H1 (cell line): ENCODE measurements around the gene EFCAB10. TPM values are rescaled to one million over a fixed set of nuclear protein-coding genes. Genes with fewer than 3 reads are reported as not detected.
"Not testable (repeated sequence)": the region's sequence is repeated elsewhere in the genome, so short reads cannot be mapped to it uniquely, and the experiment has no call there.

ENCODE experiments used
- CTCF ChIA-PET: fragments of 300-600 bp; sonication (Branson Sonifier 250); formaldehyde crosslinking; loops from one replicate; lab custom pipeline; 2021; ENCODE audit not compliant: partially characterized antibody; lab: Charles Lee
- POLR2A ChIA-PET: fragments of 300-600 bp; sonication (Branson Sonifier 250); formaldehyde crosslinking; loops from one replicate; lab custom pipeline; 2021; ENCODE audit warnings: inconsistent platforms; ENCODE audit not compliant: partially characterized antibody; lab: Charles Lee
- DNase-seq, 2 experiments: peaks; one replicate each; pipeline versions ENCODE4 v3.0.0 to v3.0.0-alpha.2; 2010 to 2022; ENCODE audit warnings: low spot score in 2 of 2, low read depth in 1 of 2, mixed read lengths in 1 of 2
- FAIRE-seq: peaks from 2 replicates; lab custom pipeline; 2011; peaks lifted over from hg19 to GRCh38; lab: Jason Lieb, UNC
- H2AFZ ChIP-seq: 2 replicates; pipeline ENCODE4 v1.8.1; 2012; ENCODE audit warnings: low read length, inconsistent platforms
- H2AK5ac ChIP-seq: 2 replicates; pipeline ENCODE4 v1.6.1; 2013; ENCODE audit warnings: low read depth, low read length
- H2BK120ac ChIP-seq: replicated peaks from 2 replicates; pipeline ENCODE3; 2013; ENCODE audit warnings: low read depth, low read length, inconsistent platforms
- H2BK12ac ChIP-seq: 2 replicates; pipeline ENCODE4 v1.6.1; 2013; ENCODE audit warnings: low read depth, low read length
- H2BK15ac ChIP-seq: 2 replicates; pipeline ENCODE4 v1.6.1; 2013; ENCODE audit warnings: low read length
- H2BK20ac ChIP-seq: 2 replicates; pipeline ENCODE4 v1.6.1; 2013; ENCODE audit warnings: low read length
- H2BK5ac ChIP-seq: 2 replicates; pipeline ENCODE4 v1.6.1; 2013; ENCODE audit warnings: low read depth, low read length
- H3K14ac ChIP-seq: 2 replicates; pipeline ENCODE4 v1.6.1; 2013; ENCODE audit warnings: inconsistent platforms; ENCODE audit not compliant: insufficient read length
- H3K18ac ChIP-seq: 2 replicates; pipeline ENCODE4 v1.6.1; 2013; ENCODE audit warnings: low read length; ENCODE audit errors: extremely low read depth
- H3K23ac ChIP-seq: 2 replicates; pipeline ENCODE4 v1.6.1; 2013; ENCODE audit warnings: inconsistent platforms; ENCODE audit not compliant: insufficient read length
- H3K23me2 ChIP-seq: 2 replicates; pipeline ENCODE4 v1.6.1; 2013; ENCODE audit warnings: low read depth, low read length
- H3K27ac ChIP-seq: 2 replicates; pipeline ENCODE4 v1.6.1; 2011; ENCODE audit warnings: low read depth, low read length, inconsistent platforms
- H3K27me3 ChIP-seq, 4 experiments: replicated peaks in 1 of 4; 1 replicate in 1 of 4; 2 replicates in 3 of 4; pipeline versions ENCODE4 v1.6.1 to v1.8.1; 2011 to 2013; ENCODE audit warnings: low read length in 3 of 4, mild to moderate bottlenecking in 3 of 4, inconsistent platforms in 2 of 4, mixed read lengths in 2 of 4, moderate library complexity in 1 of 4; ENCODE audit not compliant: control insufficient read depth in 3 of 4, insufficient read depth in 3 of 4; ENCODE audit errors: extremely low read depth in 1 of 4
- H3K36me3 ChIP-seq, 4 experiments: 2 replicates each; pipeline versions ENCODE4 v1.6.1 to v1.8.1; 2011 to 2013; ENCODE audit warnings: mild to moderate bottlenecking in 4 of 4, low read length in 3 of 4, moderate library complexity in 2 of 4, control low read depth in 1 of 4, inconsistent platforms in 1 of 4; ENCODE audit not compliant: insufficient read depth in 4 of 4, control insufficient read depth in 2 of 4
- H3K4ac ChIP-seq: replicated peaks from 2 replicates; pipeline ENCODE3; 2013; ENCODE audit warnings: low read length, low read depth, mixed read lengths, inconsistent platforms; ENCODE audit not compliant: insufficient read length
- H3K4me1 ChIP-seq, 4 experiments: replicated peaks in 1 of 4; 1 replicate in 1 of 4; 2 replicates in 3 of 4; pipeline versions ENCODE4 v1.6.1 to v1.8.1; 2011 to 2013; ENCODE audit warnings: low read length in 3 of 4, inconsistent platforms in 2 of 4, mixed read lengths in 1 of 4; ENCODE audit not compliant: insufficient read depth in 4 of 4, control insufficient read depth in 3 of 4
- H3K4me2 ChIP-seq, 2 experiments: 2 replicates each; pipeline versions ENCODE4 v1.6.1 to v1.8.1; 2011 to 2013; ENCODE audit warnings: low read depth in 2 of 2, low read length in 2 of 2, control low read depth in 1 of 2, inconsistent platforms in 1 of 2, mild to moderate bottlenecking in 1 of 2; ENCODE audit not compliant: insufficient read depth in 1 of 2
- H3K4me3 ChIP-seq, 4 experiments: fragments of 200-600, 300-600 bp in 1 of 4; sonication (generic), shearing (Covaris generic), sonication (Bioruptor Twin) in 1 of 4; 2 replicates each; pipeline versions ENCODE4 v1.5.1 to v1.8.1; 2011 to 2016; ENCODE audit warnings: low read length in 4 of 4, low read depth in 3 of 4, control low read depth in 2 of 4, inconsistent platforms in 2 of 4, mild to moderate bottlenecking in 2 of 4, mixed read lengths in 1 of 4, moderate library complexity in 1 of 4; ENCODE audit not compliant: insufficient read depth in 2 of 4; ENCODE audit errors: extremely low read depth in 1 of 4
- H3K56ac ChIP-seq: replicated peaks from 2 replicates; pipeline ENCODE3; 2013; ENCODE audit warnings: low read depth, mild to moderate bottlenecking, mixed read lengths, low read length, inconsistent platforms; ENCODE audit not compliant: insufficient read length
- H3K79me1 ChIP-seq: 2 replicates; pipeline ENCODE4 v1.6.1; 2013; ENCODE audit warnings: low read depth, low read length, control low read depth
- H3K79me2 ChIP-seq, 2 experiments: 2 replicates each; pipeline versions ENCODE4 v1.6.1 to v1.8.1; 2012 to 2013; ENCODE audit warnings: low read length in 2 of 2, mild to moderate bottlenecking in 2 of 2, inconsistent platforms in 1 of 2; ENCODE audit not compliant: insufficient read depth in 2 of 2, control insufficient read depth in 1 of 2
- H3K9ac ChIP-seq, 4 experiments: replicated peaks in 1 of 4; 1 replicate in 1 of 4; 2 replicates in 3 of 4; pipeline versions ENCODE4 v1.6.1 to v1.8.1; 2011 to 2013; ENCODE audit warnings: low read depth in 3 of 4, low read length in 3 of 4, control low read depth in 2 of 4, mild to moderate bottlenecking in 2 of 4, moderate library complexity in 2 of 4, inconsistent platforms in 1 of 4; ENCODE audit errors: extremely low read depth in 1 of 4
- H3K9me3 ChIP-seq, 2 experiments: 2 replicates each; pipeline versions ENCODE4 v1.6.1 to v1.8.1; 2012 to 2013; ENCODE audit warnings: mild to moderate bottlenecking in 2 of 2, moderate library complexity in 2 of 2, control low read depth in 1 of 2, inconsistent platforms in 1 of 2, low read depth in 1 of 2, low read length in 1 of 2, mixed read lengths in 1 of 2; ENCODE audit not compliant: insufficient read depth in 2 of 2
- H4K20me1 ChIP-seq, 2 experiments: replicated peaks in 1 of 2; 2 replicates each; pipeline versions ENCODE3 to v1.8.1; 2011 to 2013; ENCODE audit warnings: inconsistent platforms in 2 of 2, low read length in 2 of 2, mild to moderate bottlenecking in 1 of 2; ENCODE audit not compliant: insufficient read depth in 2 of 2, control insufficient read depth in 1 of 2
- H4K5ac ChIP-seq: 2 replicates; pipeline ENCODE4 v1.6.1; 2013; ENCODE audit warnings: low read length, low read depth, mixed read lengths, inconsistent platforms; ENCODE audit not compliant: insufficient read length
- H4K8ac ChIP-seq: 2 replicates; pipeline ENCODE4 v1.8.0; 2013; ENCODE audit warnings: mild to moderate bottlenecking, moderate library complexity, low read length, inconsistent platforms; ENCODE audit not compliant: insufficient read depth; ENCODE audit errors: extremely low read depth
- H4K91ac ChIP-seq: replicated peaks from 2 replicates; pipeline ENCODE3; 2013; ENCODE audit warnings: low read length, mixed read lengths, inconsistent platforms; ENCODE audit not compliant: insufficient read length
- WGBS, 2 experiments: shearing (Covaris generic) in 1 of 2; methylation state at CpG; one replicate each; pipeline versions ENCODE4 v1.1.6 to v1.1.7; 2013 to 2015; ENCODE audit warnings: low lambda C conversion rate in 2 of 2, mixed read lengths in 2 of 2, inconsistent platforms in 1 of 2, low coverage in 1 of 2, missing lambda C conversion rate in 1 of 2; ENCODE audit not compliant: insufficient replicate concordance in 2 of 2, insufficient coverage in 1 of 2, insufficient read length in 1 of 2; ENCODE audit errors: extremely low coverage in 1 of 2, missing lambda C conversion rate in 1 of 2; 5-methylcytosine and 5-hydroxymethylcytosine counted together
- polyA plus RNA-seq, 7 experiments: library from polyadenylated mRNA; depleted of rRNA in 3 of 7; stranded (reverse) in 5 of 7; unstranded in 2 of 7; fragments of >200 nt in 5 of 7; fragments of 200-250 nt in 2 of 7; gene quantifications; 1 replicate in 5 of 7; 2 replicates in 1 of 7; 4 replicates in 1 of 7; pipeline versions ENCODE4 v1.2.1 to v1.2.3, GENCODE V29; 2011 to 2013; ENCODE audit warnings: missing spikeins in 2 of 7, mixed read lengths in 2 of 7
- total RNA-seq: library from RNA; stranded (reverse); fragmentation: NEBNext Ultra II Directional; extraction: Animal tissue kit (Norgen Biotek cat#: 25700); gene quantifications from 2 replicates; pipeline ENCODE4 v1.2.1, GENCODE V29; 2021

The EFCAB10 gene
- total and polyA plus RNA-seq, 2 of the 8 experiments (the other 6 are each of a cell fraction or from before 2014, with no cell fraction given): 0.80 to 3.1 TPM

DNA sequence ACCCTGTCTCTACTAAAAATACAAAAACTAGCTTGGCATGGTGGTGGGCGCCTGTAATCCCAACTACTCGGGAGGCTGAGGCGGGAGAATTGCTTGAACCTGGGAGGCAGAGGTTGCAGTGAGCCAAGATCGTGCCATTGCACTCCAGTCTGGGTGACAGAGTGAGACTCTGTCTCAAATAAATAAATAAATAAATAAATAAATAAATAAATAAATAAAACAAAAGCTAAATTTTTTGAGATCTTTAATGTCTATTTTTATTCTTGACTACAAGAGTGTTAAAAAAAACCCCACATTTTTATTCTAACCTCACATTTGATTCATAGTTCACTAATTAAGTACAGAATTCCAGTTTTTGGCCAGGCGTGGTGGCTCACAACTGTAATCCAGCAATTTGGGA is 53.6 kb downstream of the EFCAB10 start:
- ChIA-PET CTCF (interaction anchor here (0.6 kb wide), 1 partner anchor 43 kb away, joined by 3 read pairs; no protein-coding TSS in a partner anchor), POLR2A (interaction anchor here (0.6 kb wide), 1 partner anchor 146 kb away, joined by 3 read pairs; no protein-coding TSS in a partner anchor)
- not testable (repeated sequence) for H3K9me3 ChIP-seq, H3K27ac ChIP-seq, H3K79me2 ChIP-seq, H4K5ac ChIP-seq, FAIRE-seq, H3K79me1 ChIP-seq, H2BK20ac ChIP-seq, DNase-seq, H3K18ac ChIP-seq, H2AK5ac ChIP-seq, H3K36me3 ChIP-seq, H4K8ac ChIP-seq, H2BK120ac ChIP-seq, H3K23ac ChIP-seq, H3K56ac ChIP-seq, H2BK12ac ChIP-seq, H3K4me3 ChIP-seq, H3K27me3 ChIP-seq, H2AFZ ChIP-seq, H3K4me2 ChIP-seq, H2BK5ac ChIP-seq, H3K4ac ChIP-seq, H4K20me1 ChIP-seq, H3K9ac ChIP-seq, H3K4me1 ChIP-seq, H3K23me2 ChIP-seq, H4K91ac ChIP-seq, H3K14ac ChIP-seq, H2BK15ac ChIP-seq
- WGBS, 2 experiments: 84% methylated on average over 5 of the region's 5 CpGs; no CpG with 5 or more reads in 1 of the 2 experiments
